WTC11 (cell line): ENCODE data around the gene CLMP. TPM values are rescaled to one million over a fixed set of nuclear protein-coding genes. Genes with fewer than 3 reads are reported as not detected.

Experiments used
- ATAC-seq: fragments of 200-7000 bp; cut with Tn5 transposase; 2 replicates; pipeline ENCODE4 v1.10.0; 2021; ENCODE audit warnings: mild to moderate bottlenecking, moderate library complexity
- CTCF ChIA-PET: fragments of 300-600 bp; sonication (Branson Sonifier 250); formaldehyde crosslinking; loops from one replicate; lab custom pipeline; 2021; ENCODE audit warnings: antibody characterized with exemption; lab: Charles Lee
- POLR2A ChIA-PET: fragments of 350-600 bp; sonication (Branson Sonifier 250); formaldehyde crosslinking; loops from one replicate; lab custom pipeline; 2021; ENCODE audit warnings: antibody characterized with exemption; lab: Charles Lee
- DNase-seq: peaks from one replicate; pipeline ENCODE4 v3.0.0; 2021; ENCODE audit warnings: low spot score
- H3K27ac Mint-ChIP-seq: 2 replicates; pipeline ENCODE4 v1.8.0; 2021; ENCODE audit warnings: mixed read lengths
- H3K27me3 Mint-ChIP-seq: 2 replicates; pipeline ENCODE4 v1.8.0; 2021; ENCODE audit warnings: low read depth, mild to moderate bottlenecking, moderate library complexity, mixed read lengths
- H3K36me3 Mint-ChIP-seq: 2 replicates; pipeline ENCODE4 v1.8.0; 2021; ENCODE audit warnings: mixed read lengths
- H3K4me1 Mint-ChIP-seq: 2 replicates; pipeline ENCODE4 v1.8.0; 2022; ENCODE audit warnings: mixed read lengths
- H3K4me3 Mint-ChIP-seq: 2 replicates; pipeline ENCODE4 v1.8.0; 2021; ENCODE audit warnings: mild to moderate bottlenecking, moderate library complexity, mixed read lengths
- H3K9me3 Mint-ChIP-seq: 2 replicates; pipeline ENCODE4 v1.8.0; 2021; ENCODE audit warnings: mixed read lengths
- CBFB ChIP-seq: sonication (generic); formaldehyde crosslinking; IDR thresholded peaks from 2 replicates; pipeline ENCODE4 v1.8.1; 2022; ENCODE audit warnings: mild to moderate bottlenecking, low read depth, missing genetic modification reagents
- ETV6 ChIP-seq: sonication (generic); formaldehyde crosslinking; IDR thresholded peaks from 2 replicates; pipeline ENCODE4 v1.8.1; 2022; ENCODE audit warnings: mild to moderate bottlenecking, missing genetic modification reagents
- GTF2I ChIP-seq: fragments of 250-450 bp; sonication (Bioruptor Pico); conservative IDR thresholded peaks from 2 replicates; pipeline ENCODE4 v1.4.0; 2021; ENCODE audit warnings: mild to moderate bottlenecking
- NR2C2 ChIP-seq: sonication (generic); formaldehyde crosslinking; IDR thresholded peaks from 2 replicates; pipeline ENCODE4 v1.8.0; 2022; ENCODE audit warnings: mild to moderate bottlenecking, missing genetic modification reagents
- OVOL2 ChIP-seq: fragments of 250-450 bp; sonication (Bioruptor Pico); IDR thresholded peaks from 2 replicates; pipeline ENCODE4 v1.9.0; 2021; ENCODE audit warnings: mild to moderate bottlenecking, borderline replicate concordance
- PRRX2 ChIP-seq: fragments of 250-450 bp; sonication (Bioruptor Pico); IDR thresholded peaks from 2 replicates; pipeline ENCODE4 v1.8.0; 2021; ENCODE audit warnings: mild to moderate bottlenecking
- SP1 ChIP-seq: sonication (generic); formaldehyde crosslinking; conservative IDR thresholded peaks from 2 replicates; pipeline ENCODE4 v1.8.1; 2022; ENCODE audit warnings: missing genetic modification reagents
- ZNF121 ChIP-seq: sonication (generic); formaldehyde crosslinking; IDR thresholded peaks from 2 replicates; pipeline ENCODE4 v1.8.0; 2023; ENCODE audit warnings: missing genetic modification reagents
- ZNF219 ChIP-seq: sonication (generic); formaldehyde crosslinking; IDR thresholded peaks from 2 replicates; pipeline ENCODE4 v1.8.0; 2023; ENCODE audit warnings: missing genetic modification reagents, mild to moderate bottlenecking, borderline replicate concordance
- ZNF396 ChIP-seq: fragments of 250-450 bp; sonication (Bioruptor Pico); IDR thresholded peaks from 2 replicates; pipeline ENCODE4 v1.8.0; 2021; ENCODE audit warnings: mild to moderate bottlenecking, moderate library complexity, borderline replicate concordance
- total RNA-seq: library from RNA; stranded (reverse); gene quantifications from 3 replicates; pipeline ENCODE4 v1.2.3, GENCODE V29; 2021
- TF ChIP-seq, protein P1 (sequence below): fragments of 250-450 bp; sonication (Bioruptor Pico); IDR thresholded peaks from 2 replicates; pipeline ENCODE4 v1.9.0; 2021; ENCODE audit warnings: moderate library complexity, mild to moderate bottlenecking, inconsistent platforms, borderline replicate concordance
- TF ChIP-seq, protein P2 (sequence below): sonication (generic); formaldehyde crosslinking; IDR thresholded peaks from 2 replicates; pipeline ENCODE4 v1.8.1; 2022; ENCODE audit warnings: low read depth, missing genetic modification reagents, borderline replicate concordance
- TF ChIP-seq, protein P3 (sequence below): fragments of 250-450 bp; sonication (Bioruptor Pico); IDR thresholded peaks from 2 replicates; pipeline ENCODE4 v1.9.0; 2021; ENCODE audit warnings: mild to moderate bottlenecking, borderline replicate concordance
- TF ChIP-seq, protein P4 (sequence below): fragments of 250-450 bp; sonication (Bioruptor Pico); IDR thresholded peaks from 2 replicates; pipeline ENCODE4 v2.1.2; 2022; ENCODE audit warnings: mild to moderate bottlenecking, moderate library complexity
- TF ChIP-seq, protein P5 (sequence below): sonication (generic); formaldehyde crosslinking; IDR thresholded peaks from 2 replicates; pipeline ENCODE4 v1.8.1; 2022; ENCODE audit warnings: mild to moderate bottlenecking, moderate library complexity, missing genetic modification reagents
- TF ChIP-seq, protein P6 (sequence below): sonication (generic); formaldehyde crosslinking; IDR thresholded peaks from 2 replicates; pipeline ENCODE4 v1.8.1; 2023; ENCODE audit warnings: mild to moderate bottlenecking, missing genetic modification reagents, moderate library complexity
- TF ChIP-seq, protein P7 (sequence below): sonication (generic); formaldehyde crosslinking; IDR thresholded peaks from 2 replicates; pipeline ENCODE4 v1.8.1; 2023; ENCODE audit warnings: mild to moderate bottlenecking, moderate library complexity, missing genetic modification reagents

Gene CLMP
- total RNA-seq, 1 experiment from 2014 or later: 20.0 TPM

DNA sequence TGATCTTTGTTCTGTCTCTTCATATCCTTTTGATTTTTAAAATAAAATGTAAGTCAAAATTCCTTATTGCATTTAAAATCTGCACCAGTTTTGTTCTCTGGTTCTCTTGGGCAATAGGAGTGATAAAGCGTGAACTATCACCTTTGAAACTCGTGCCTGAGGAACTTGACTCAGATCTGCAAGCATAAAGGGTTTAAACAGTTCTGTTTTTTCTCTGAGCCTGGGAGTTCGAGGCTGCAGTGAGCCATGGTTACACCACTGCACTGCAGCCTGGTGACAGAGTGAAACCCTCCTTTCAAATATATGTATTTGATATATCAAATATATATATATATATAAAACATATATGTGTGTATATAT, 38.9 kb upstream of the CLMP start:
- Mint-ChIP-seq H3K27ac (no peak overlapping the region), H3K4me1 (peaks cover 6% of the 10 kb centered on the region), H3K9me3 (no peaks in the 10 kb centered on the region), H3K4me3 (no peak overlapping the region), H3K36me3 (no peaks in the 10 kb centered on the region), H3K27me3 (peaks cover 3% of the 10 kb centered on the region; the same call in 1 of the 2 replicates)
- no peak for DNase-seq
- no peak for ATAC-seq
- TF ChIP-seq, protein P1, sequence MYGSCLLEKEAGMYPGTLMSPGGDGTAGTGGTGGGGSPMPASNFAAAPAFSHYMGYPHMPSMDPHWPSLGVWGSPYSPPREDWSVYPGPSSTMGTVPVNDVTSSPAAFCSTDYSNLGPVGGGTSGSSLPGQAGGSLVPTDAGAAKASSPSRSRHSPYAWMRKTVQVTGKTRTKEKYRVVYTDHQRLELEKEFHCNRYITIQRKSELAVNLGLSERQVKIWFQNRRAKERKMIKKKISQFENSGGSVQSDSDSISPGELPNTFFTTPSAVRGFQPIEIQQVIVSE (CRISPR knock-in tag): no peak
- TF ChIP-seq SP1 (CRISPR knock-in tag): no peak
- TF ChIP-seq GTF2I: no peak
- TF ChIP-seq, protein P2, sequence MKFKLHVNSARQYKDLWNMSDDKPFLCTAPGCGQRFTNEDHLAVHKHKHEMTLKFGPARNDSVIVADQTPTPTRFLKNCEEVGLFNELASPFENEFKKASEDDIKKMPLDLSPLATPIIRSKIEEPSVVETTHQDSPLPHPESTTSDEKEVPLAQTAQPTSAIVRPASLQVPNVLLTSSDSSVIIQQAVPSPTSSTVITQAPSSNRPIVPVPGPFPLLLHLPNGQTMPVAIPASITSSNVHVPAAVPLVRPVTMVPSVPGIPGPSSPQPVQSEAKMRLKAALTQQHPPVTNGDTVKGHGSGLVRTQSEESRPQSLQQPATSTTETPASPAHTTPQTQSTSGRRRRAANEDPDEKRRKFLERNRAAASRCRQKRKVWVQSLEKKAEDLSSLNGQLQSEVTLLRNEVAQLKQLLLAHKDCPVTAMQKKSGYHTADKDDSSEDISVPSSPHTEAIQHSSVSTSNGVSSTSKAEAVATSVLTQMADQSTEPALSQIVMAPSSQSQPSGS (CRISPR knock-in tag): no peak
- no peak for TF ChIP-seq PRRX2 (CRISPR knock-in tag)
- TF ChIP-seq, protein P3, sequence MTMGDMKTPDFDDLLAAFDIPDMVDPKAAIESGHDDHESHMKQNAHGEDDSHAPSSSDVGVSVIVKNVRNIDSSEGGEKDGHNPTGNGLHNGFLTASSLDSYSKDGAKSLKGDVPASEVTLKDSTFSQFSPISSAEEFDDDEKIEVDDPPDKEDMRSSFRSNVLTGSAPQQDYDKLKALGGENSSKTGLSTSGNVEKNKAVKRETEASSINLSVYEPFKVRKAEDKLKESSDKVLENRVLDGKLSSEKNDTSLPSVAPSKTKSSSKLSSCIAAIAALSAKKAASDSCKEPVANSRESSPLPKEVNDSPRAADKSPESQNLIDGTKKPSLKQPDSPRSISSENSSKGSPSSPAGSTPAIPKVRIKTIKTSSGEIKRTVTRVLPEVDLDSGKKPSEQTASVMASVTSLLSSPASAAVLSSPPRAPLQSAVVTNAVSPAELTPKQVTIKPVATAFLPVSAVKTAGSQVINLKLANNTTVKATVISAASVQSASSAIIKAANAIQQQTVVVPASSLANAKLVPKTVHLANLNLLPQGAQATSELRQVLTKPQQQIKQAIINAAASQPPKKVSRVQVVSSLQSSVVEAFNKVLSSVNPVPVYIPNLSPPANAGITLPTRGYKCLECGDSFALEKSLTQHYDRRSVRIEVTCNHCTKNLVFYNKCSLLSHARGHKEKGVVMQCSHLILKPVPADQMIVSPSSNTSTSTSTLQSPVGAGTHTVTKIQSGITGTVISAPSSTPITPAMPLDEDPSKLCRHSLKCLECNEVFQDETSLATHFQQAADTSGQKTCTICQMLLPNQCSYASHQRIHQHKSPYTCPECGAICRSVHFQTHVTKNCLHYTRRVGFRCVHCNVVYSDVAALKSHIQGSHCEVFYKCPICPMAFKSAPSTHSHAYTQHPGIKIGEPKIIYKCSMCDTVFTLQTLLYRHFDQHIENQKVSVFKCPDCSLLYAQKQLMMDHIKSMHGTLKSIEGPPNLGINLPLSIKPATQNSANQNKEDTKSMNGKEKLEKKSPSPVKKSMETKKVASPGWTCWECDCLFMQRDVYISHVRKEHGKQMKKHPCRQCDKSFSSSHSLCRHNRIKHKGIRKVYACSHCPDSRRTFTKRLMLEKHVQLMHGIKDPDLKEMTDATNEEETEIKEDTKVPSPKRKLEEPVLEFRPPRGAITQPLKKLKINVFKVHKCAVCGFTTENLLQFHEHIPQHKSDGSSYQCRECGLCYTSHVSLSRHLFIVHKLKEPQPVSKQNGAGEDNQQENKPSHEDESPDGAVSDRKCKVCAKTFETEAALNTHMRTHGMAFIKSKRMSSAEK (CRISPR knock-in tag): no peak
- TF ChIP-seq, protein P4, sequence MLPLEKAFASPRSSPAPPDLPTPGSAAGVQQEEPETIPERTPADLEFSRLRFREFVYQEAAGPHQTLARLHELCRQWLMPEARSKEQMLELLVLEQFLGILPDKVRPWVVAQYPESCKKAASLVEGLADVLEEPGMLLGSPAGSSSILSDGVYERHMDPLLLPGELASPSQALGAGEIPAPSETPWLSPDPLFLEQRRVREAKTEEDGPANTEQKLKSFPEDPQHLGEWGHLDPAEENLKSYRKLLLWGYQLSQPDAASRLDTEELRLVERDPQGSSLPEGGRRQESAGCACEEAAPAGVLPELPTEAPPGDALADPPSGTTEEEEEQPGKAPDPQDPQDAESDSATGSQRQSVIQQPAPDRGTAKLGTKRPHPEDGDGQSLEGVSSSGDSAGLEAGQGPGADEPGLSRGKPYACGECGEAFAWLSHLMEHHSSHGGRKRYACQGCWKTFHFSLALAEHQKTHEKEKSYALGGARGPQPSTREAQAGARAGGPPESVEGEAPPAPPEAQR (CRISPR knock-in tag): no peak
- TF ChIP-seq, protein P5, sequence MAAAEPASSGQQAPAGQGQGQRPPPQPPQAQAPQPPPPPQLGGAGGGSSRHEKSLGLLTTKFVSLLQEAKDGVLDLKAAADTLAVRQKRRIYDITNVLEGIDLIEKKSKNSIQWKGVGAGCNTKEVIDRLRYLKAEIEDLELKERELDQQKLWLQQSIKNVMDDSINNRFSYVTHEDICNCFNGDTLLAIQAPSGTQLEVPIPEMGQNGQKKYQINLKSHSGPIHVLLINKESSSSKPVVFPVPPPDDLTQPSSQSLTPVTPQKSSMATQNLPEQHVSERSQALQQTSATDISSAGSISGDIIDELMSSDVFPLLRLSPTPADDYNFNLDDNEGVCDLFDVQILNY (CRISPR knock-in tag): no peak
- no peak for TF ChIP-seq ETV6 (CRISPR knock-in tag)
- no peak for TF ChIP-seq CBFB (CRISPR knock-in tag)
- POLR2A ChIA-PET: no interaction called here
- CTCF ChIA-PET: interaction anchor here (0.9 to 2.9 kb wide), 4 partner anchors 10 to 180 kb away, joined by 3 to 25 read pairs (median 8); no protein-coding TSS in a partner anchor

DNA sequence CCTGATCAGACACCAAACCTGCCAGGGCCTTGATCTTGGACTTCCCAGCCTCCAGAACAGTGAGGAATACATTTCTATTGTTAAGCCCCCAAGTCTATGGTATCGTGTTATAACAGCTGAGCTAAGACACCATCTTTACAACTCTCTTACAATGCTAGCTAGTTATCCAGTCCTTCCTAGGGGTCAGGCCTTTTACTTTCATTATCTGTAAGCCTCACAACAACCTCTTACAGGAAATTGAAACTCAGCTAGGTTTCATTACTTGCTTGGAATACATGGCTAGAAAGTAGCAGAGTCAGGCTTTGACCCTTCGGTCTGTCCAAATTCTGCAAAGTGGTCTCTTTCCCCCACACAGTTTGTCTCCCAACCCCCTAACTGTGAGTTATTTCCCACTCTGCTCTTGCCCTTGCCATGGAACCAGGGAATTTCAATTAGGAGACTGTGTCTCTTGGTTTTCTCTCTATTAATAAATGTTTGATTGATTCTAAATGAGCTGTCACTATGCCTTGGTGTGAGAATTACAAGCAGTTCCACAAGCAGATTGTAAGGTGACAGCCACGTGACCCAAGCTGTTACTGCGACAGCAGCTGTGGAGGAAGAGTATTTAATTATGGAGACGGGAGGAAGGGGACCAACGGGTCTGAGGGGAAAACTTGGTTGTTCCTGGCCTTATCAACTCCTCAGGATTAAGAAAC, 38.4 kb upstream of the CLMP start:
- H3K4me1 Mint-ChIP-seq: peaks cover 11% of the 10 kb centered on the region
- no peak for TF ChIP-seq NR2C2 (CRISPR knock-in tag)
- no peak for TF ChIP-seq OVOL2
- no peak for TF ChIP-seq ZNF219 (CRISPR knock-in tag)
- TF ChIP-seq ZNF121 (CRISPR knock-in tag): no peak
- no peak for TF ChIP-seq ZNF396 (CRISPR knock-in tag)
- TF ChIP-seq, protein P6, sequence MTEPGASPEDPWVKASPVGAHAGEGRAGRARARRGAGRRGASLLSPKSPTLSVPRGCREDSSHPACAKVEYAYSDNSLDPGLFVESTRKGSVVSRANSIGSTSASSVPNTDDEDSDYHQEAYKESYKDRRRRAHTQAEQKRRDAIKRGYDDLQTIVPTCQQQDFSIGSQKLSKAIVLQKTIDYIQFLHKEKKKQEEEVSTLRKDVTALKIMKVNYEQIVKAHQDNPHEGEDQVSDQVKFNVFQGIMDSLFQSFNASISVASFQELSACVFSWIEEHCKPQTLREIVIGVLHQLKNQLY (CRISPR knock-in tag): no peak
- TF ChIP-seq, protein P2 (CRISPR knock-in tag): no peak
- TF ChIP-seq, protein P7, sequence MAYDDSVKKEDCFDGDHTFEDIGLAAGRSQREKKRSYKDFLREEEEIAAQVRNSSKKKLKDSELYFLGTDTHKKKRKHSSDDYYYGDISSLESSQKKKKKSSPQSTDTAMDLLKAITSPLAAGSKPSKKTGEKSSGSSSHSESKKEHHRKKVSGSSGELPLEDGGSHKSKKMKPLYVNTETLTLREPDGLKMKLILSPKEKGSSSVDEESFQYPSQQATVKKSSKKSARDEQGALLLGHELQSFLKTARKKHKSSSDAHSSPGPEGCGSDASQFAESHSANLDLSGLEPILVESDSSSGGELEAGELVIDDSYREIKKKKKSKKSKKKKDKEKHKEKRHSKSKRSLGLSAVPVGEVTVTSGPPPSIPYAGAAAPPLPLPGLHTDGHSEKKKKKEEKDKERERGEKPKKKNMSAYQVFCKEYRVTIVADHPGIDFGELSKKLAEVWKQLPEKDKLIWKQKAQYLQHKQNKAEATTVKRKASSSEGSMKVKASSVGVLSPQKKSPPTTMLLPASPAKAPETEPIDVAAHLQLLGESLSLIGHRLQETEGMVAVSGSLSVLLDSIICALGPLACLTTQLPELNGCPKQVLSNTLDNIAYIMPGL: no peak
- no peak overlapping the region for H3K4me3 Mint-ChIP-seq
- ATAC-seq: no peak
- no peaks in the 10 kb centered on the region for H3K36me3 Mint-ChIP-seq
- ChIA-PET CTCF (interaction anchor here (0.9 to 2.9 kb wide), 3 partner anchors 28 to 179 kb away, joined by 3 to 25 read pairs (median 3); no protein-coding TSS in a partner anchor), POLR2A (no interaction called here)
- H3K27ac Mint-ChIP-seq: no peak overlapping the region
- no peaks in the 10 kb centered on the region for H3K9me3 Mint-ChIP-seq
- peaks cover 3% of the 10 kb centered on the region; the same call in 1 of the 2 replicates for H3K27me3 Mint-ChIP-seq
- no peak for DNase-seq
